ENCODE results near the gene SMIM30.
"Not testable (repeated sequence)": the region's sequence is repeated elsewhere in the genome, so short reads cannot be mapped to it uniquely, and the experiment has no call there.

DNA sequence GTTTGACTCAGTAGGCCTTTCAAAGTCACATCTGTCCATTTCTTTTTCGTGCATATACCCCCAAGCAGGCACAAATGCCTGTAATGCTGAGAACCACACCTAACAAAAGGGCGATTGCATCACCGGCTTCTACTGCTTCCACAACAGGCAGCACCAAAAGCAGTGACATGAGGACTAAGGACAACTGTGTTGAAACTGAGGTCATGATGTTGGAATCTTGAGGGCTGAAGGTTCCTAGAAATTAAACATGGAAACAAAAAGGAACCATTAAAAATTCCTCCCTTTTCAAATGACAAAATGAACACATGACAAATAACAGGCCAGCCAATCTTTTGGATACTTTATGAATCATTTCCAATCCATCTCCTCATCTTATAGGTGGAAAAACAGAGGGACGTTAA lies 980 bp downstream of the SMIM30 start:
- not testable (repeated sequence) for TF ChIP-seq EZH2 (IDR thresholded peaks at IDR 0.05; ENCODE audit: insufficient read depth, poor library complexity, severe bottlenecking); EZH2phosphoT487 (IDR thresholded peaks at IDR 0.05; ENCODE audit: insufficient read depth, low read depth)

Data from GM23248 (cell line).